ENCODE measurements around the gene ZNF277. TPM values are rescaled to one million over a fixed set of nuclear protein-coding genes. Genes with fewer than 3 reads are reported as not detected.

Gene ZNF277
- total and polyA plus RNA-seq, 4 donors: 7.8 to 23.5 (median 14.5) TPM

DNA sequence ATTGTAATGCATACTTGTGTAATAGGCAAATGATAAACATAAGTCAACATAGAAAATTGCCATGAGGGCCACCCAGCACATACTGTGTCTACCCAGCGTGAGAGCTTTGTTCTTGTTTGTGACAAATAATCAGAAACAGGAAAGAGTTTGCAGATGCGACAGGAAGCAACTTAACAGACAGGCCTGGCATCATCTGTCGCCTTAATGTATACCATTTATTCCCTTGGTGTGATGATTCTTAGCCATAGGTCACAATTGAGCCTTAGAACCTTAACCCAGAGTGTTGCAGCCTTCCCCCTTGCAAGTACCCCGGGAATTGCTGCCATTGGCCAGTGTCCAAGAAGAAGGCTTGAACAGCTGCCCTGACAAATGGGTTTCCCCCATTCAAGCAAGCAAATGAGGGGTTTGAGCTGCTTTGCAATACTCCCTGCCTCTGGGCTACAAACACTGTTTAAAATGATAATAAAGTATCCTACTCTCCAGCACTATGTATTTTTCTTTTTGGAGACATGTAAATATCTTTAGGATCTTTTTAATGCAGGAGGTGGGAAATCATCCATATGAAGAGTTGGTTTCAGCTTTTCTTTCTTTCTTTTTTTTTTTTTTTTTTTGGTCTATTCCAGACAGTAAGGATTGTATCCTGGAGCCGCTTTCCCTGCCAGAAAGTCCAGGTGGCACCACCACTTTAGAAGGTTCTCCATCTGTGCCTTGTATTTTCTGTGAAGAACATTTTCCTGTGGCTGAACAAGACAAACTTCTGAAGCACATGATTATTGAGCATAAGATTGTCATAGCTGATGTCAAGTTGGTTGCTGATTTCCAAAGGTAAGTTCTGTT is 80.0 kb downstream of the ZNF277 start:
- peaks cover 0 to 1% (median 0%) of the 10 kb centered on the region in 4 donors for H3K4me1 ChIP-seq (ENCODE audit: control insufficient read depth in 4 of 4, insufficient read depth in 4 of 4, low read length in 3 of 4)
- peaks cover 0 to 4% (median 4%) of the 10 kb centered on the region in 4 donors for H3K36me3 ChIP-seq (ENCODE audit: control insufficient read depth in 4 of 4, insufficient read depth in 3 of 4, low read depth in 1 of 4, low read length in 3 of 4)
- H3K9me3 ChIP-seq (ENCODE audit: control insufficient read depth in 4 of 4, low read length in 3 of 4): no peaks in the 10 kb centered on the region
- TF ChIP-seq SP1 (IDR thresholded peaks at IDR 0.05) (no peak), JUND (IDR thresholded peaks at IDR 0.05) (no peak), RXRA (IDR thresholded peaks at IDR 0.05) (no peak), EGR1 (IDR thresholded peaks at IDR 0.05; ENCODE audit: low read depth in 2 of 2) (no peak), HNF4G (IDR thresholded peaks at IDR 0.05) (no peak), RAD21 (IDR thresholded peaks at IDR 0.05) (no peak), NR2F2 (IDR thresholded peaks at IDR 0.05) (no peak), YY1 (IDR thresholded peaks at IDR 0.05) (no peak), GABPA (IDR thresholded peaks at IDR 0.05 in 1 of 2, conservative IDR thresholded peaks at IDR 0.05 in 1 of 2) (no peak), HNF4A (conservative IDR thresholded peaks at IDR 0.05) (no peak), TAF1 (conservative IDR thresholded peaks at IDR 0.05) (no peak)
- TF ChIP-seq, protein P1, sequence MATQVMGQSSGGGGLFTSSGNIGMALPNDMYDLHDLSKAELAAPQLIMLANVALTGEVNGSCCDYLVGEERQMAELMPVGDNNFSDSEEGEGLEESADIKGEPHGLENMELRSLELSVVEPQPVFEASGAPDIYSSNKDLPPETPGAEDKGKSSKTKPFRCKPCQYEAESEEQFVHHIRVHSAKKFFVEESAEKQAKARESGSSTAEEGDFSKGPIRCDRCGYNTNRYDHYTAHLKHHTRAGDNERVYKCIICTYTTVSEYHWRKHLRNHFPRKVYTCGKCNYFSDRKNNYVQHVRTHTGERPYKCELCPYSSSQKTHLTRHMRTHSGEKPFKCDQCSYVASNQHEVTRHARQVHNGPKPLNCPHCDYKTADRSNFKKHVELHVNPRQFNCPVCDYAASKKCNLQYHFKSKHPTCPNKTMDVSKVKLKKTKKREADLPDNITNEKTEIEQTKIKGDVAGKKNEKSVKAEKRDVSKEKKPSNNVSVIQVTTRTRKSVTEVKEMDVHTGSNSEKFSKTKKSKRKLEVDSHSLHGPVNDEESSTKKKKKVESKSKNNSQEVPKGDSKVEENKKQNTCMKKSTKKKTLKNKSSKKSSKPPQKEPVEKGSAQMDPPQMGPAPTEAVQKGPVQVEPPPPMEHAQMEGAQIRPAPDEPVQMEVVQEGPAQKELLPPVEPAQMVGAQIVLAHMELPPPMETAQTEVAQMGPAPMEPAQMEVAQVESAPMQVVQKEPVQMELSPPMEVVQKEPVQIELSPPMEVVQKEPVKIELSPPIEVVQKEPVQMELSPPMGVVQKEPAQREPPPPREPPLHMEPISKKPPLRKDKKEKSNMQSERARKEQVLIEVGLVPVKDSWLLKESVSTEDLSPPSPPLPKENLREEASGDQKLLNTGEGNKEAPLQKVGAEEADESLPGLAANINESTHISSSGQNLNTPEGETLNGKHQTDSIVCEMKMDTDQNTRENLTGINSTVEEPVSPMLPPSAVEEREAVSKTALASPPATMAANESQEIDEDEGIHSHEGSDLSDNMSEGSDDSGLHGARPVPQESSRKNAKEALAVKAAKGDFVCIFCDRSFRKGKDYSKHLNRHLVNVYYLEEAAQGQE (IDR thresholded peaks at IDR 0.05): no peak
- TF ChIP-seq, protein P2, sequence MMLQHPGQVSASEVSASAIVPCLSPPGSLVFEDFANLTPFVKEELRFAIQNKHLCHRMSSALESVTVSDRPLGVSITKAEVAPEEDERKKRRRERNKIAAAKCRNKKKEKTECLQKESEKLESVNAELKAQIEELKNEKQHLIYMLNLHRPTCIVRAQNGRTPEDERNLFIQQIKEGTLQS (IDR thresholded peaks at IDR 0.05): no peak
- TF ChIP-seq, protein P3, sequence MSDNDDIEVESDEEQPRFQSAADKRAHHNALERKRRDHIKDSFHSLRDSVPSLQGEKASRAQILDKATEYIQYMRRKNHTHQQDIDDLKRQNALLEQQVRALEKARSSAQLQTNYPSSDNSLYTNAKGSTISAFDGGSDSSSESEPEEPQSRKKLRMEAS (IDR thresholded peaks at IDR 0.05): no peak
- TF ChIP-seq, protein P4, sequence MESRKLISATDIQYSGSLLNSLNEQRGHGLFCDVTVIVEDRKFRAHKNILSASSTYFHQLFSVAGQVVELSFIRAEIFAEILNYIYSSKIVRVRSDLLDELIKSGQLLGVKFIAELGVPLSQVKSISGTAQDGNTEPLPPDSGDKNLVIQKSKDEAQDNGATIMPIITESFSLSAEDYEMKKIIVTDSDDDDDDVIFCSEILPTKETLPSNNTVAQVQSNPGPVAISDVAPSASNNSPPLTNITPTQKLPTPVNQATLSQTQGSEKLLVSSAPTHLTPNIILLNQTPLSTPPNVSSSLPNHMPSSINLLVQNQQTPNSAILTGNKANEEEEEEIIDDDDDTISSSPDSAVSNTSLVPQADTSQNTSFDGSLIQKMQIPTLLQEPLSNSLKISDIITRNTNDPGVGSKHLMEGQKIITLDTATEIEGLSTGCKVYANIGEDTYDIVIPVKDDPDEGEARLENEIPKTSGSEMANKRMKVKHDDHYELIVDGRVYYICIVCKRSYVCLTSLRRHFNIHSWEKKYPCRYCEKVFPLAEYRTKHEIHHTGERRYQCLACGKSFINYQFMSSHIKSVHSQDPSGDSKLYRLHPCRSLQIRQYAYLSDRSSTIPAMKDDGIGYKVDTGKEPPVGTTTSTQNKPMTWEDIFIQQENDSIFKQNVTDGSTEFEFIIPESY (IDR thresholded peaks at IDR 0.05): no peak
- no peaks in the 10 kb centered on the region for H3K27me3 ChIP-seq (ENCODE audit: control insufficient read depth in 4 of 4, insufficient read depth in 4 of 4, low read length in 3 of 4)
- H3K27ac ChIP-seq (ENCODE audit: low read depth in 1 of 2, low read length in 2 of 2): no peak overlapping the region
- no peak overlapping the region for H3K9ac ChIP-seq (ENCODE audit: low read depth in 1 of 2, low read length in 2 of 2)
- WGBS: 74% methylated on average over 5 of the region's 5 CpGs
- no peak for DNase-seq (ENCODE audit: low spot score)
- H3K4me3 ChIP-seq (ENCODE audit: low read depth in 1 of 3, low read length in 3 of 3): no peak overlapping the region

DNA sequence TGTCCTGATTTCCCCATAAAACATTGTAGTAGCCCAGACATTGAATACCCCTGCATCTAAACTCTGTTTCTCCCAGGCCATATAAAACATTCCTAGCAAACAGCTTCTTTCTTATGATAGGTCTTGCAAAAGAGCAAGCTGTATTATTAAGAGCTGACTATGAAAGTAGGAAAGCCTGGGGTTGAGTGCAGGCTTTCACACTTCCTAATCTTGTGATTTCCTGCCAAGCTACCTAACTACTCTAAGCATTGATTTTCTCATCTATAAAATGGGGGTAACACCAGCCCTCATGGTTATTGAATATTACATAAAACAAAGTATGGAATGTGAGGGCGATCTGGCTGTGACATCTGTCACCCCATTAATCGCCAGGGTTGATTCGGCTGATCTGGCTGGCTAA is 81.8 kb downstream of the ZNF277 start:
- 98% methylated on average over 3 of the region's 3 CpGs for WGBS
- Histone ChIP-seq H3K4me1 (ENCODE audit: control insufficient read depth in 4 of 4, insufficient read depth in 4 of 4, low read length in 3 of 4) (no peaks in the 10 kb centered on the region), H3K27ac (ENCODE audit: low read depth in 1 of 2, low read length in 2 of 2) (no peak overlapping the region), H3K9me3 (ENCODE audit: control insufficient read depth in 4 of 4, low read length in 3 of 4) (no peaks in the 10 kb centered on the region), H3K36me3 (ENCODE audit: control insufficient read depth in 4 of 4, insufficient read depth in 3 of 4, low read depth in 1 of 4, low read length in 3 of 4) (peaks cover 0 to 4% (median 4%) of the 10 kb centered on the region in 4 donors), H3K27me3 (ENCODE audit: control insufficient read depth in 4 of 4, insufficient read depth in 4 of 4, low read length in 3 of 4) (no peaks in the 10 kb centered on the region), H3K4me3 (ENCODE audit: low read depth in 1 of 3, low read length in 3 of 3) (no peak overlapping the region), H3K9ac (ENCODE audit: low read depth in 1 of 2, low read length in 2 of 2) (no peak overlapping the region)
- TF ChIP-seq, protein P1 (IDR thresholded peaks at IDR 0.05): no peak
- TF ChIP-seq, protein P4 (IDR thresholded peaks at IDR 0.05): no peak
- TF ChIP-seq, protein P3 (IDR thresholded peaks at IDR 0.05): no peak
- TF ChIP-seq, protein P2 (IDR thresholded peaks at IDR 0.05): no peak
- TF ChIP-seq HNF4A (conservative IDR thresholded peaks at IDR 0.05) (no peak), FOXA1 (IDR thresholded peaks at IDR 0.05) (no peak), GABPA (IDR thresholded peaks at IDR 0.05 in 1 of 2, conservative IDR thresholded peaks at IDR 0.05 in 1 of 2) (no peak), RXRA (IDR thresholded peaks at IDR 0.05) (no peak), TAF1 (conservative IDR thresholded peaks at IDR 0.05) (no peak)
- DNase-seq (ENCODE audit: low spot score): no peak
